HG03159 (cell line): ENCODE results near the gene SMCO2.
A peak's percentile ranks its signal among the peaks of the same experiment; 100 is the strongest.
"Not testable (repeated sequence)": the region's sequence is repeated elsewhere in the genome, so short reads cannot be mapped to it uniquely, and the experiment has no call there.

ENCODE experiments used
- ATAC-seq: cut with Tn5 transposase; IDR thresholded peaks from one replicate; pipeline ENCODE4 v1.9.1; 2021; ENCODE audit warnings: mild to moderate bottlenecking, moderate library complexity; ENCODE audit not compliant: unreplicated experiment

SMCO2 gene

DNA sequence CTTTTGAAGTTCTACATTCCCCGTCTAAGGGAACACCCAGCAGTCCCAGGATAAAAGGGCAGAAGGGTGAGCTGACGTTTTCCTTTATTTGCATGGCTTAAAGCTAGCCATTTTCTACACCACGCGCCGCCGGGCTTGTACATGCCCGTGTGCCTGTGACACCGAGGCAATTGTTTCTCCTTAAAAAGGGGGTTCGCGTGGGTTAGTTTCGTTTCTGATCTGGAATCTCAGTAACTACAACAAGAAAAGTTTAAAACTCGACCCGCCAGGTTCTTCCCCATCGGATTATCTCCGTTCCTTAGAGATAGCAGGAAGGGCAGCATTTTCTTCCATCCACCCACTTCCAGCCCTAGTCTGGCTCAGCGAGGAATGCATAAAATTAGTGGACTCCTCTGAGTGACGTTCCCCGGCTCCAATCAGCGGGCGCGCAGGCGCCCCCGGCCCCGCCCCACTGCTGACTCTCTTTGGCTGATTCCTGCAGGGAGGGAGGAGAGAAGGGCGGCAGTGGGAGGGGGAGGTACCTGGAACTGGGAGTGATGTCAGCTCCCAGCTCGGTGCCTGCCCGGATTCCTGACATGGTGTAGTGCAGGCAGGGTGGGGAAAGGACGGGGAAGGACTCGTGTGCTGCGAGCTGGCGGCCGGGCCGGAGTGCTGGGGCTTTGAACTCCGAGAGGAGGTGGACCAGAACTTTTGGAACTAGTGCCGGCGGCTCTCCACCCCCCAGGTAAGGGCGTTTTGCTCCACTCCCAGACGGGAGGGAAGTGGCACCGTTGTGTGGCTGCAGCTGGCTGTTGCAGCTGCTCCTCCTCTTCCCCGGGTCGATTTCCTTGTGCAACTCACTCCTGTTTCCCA is 77.3 kb downstream of the SMCO2 start, which contains the start of gene PPFIBP1:
TSS of gene PPFIBP1 (plus strand) at position 565 of the 852 bp plus-strand sequence. CDS start 109,191 bp downstream, outside the sequence.
- peak; percentile 93 for ATAC-seq

- peak; percentile 12 for ATAC-seq
These were observed 77.9 kb downstream of the SMCO2 start for GRCh38 chr12:27524494-27524835.

DNA sequence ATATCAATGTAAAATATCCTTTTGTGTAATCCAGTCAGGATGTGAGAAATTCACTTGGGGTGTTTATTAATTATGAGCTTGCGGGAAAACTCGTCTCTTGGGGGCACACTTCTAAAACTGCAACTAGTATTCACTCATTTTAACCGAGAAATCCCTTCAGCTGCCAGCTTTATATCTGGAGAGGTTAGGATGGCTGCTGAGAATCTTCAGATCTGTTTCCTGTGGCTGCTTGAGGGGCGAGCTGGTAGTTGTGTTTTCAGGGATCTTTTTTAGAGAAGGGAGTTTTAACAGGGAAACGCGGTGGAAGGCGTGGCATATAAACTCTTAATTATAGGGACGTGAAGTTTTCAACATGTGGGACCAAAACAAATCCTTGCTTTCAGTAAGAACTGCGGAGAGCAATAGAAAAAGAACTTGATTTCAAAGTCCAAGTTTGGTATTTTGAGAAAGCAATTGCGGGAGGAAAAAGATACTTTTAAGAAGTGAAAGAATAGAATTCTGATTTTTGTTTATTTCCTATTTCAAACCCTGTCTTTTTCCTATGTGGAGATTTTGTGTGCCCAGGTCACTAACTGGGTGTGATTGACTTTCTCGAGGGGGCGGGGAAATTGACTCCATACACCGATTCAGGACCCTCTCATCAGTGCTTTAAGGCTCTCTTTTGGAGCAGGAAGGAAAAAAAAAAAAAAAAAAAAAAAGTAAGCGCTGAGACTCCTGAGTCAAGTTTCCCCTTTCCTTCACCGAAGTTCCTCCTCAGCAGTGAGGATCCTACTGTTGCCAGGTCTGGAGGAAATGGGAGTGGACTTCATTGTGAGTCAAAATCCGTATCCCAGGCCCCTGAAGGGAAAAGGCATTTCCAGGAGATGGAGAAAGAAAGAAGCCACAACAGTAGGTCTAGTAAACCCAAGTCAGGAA is 78.6 kb downstream of the SMCO2 start:
- ATAC-seq: no peak

- ATAC-seq: no peak
These were observed 81.0 kb downstream of the SMCO2 start for GRCh38 chr12:27527512-27527911.

DNA sequence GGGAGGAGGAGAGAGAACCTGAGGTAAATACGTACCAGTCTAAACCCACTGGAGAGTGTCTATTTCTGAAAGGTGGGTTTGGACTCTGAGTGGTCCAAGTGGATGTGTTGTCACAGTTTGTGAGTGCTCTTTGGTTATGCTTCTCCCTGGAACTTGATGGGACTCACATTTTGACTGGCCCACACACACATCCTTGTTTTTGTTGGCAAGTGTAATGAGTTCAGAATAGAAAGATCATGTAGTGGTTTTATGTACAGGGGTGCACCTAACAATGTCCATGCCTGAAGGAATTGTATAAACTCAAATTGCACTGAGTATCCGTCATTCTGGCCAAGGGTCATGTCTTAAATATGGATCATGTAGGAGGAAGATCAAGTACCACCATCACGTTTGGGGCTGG is 82.3 kb downstream of the SMCO2 start:
- ATAC-seq: no peak

DNA sequence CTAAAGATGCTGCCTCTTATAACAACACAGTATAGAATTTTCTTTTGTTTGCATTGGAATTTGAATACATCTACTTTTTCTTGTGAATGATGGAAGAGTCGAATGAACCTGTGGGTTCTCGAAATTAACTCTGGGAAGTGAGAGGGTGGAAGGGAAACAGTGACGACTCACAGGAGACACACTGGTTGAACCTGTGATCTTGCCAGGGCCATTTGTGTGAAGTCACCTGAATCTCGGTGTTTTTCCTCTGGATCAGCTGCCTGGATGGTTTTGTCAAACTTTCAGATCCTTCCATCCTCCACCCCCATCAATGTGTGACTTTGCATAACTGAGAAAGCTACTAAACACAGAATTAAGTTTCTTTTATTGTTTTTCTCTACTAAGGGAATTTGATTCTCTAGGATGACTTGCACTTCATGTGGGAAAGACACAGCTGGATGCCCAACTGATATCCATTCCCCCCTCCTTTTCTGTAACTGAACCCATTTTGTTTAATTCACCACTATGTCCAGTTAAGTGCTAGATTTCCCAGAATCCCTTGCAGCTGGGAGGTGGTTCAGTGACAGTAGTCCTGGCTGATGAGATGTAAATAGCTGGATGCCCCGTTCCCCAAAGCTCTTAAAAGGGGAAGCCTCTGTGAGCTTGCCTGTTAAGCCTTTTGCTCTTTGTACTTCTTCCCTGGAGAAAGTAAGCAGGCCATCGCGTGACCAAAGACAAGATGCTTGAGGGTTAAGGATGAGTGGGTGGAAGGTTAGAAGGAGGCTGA is 83.8 kb downstream of the SMCO2 start:
- ATAC-seq: no peak

GRCh38 chr12:27531896-27532295 is 85.4 kb downstream of the SMCO2 start:
- ATAC-seq: no peak

GRCh38 chr12:27534060-27534764 is 87.7 kb downstream of the SMCO2 start:
- peak; percentile 43 for ATAC-seq

GRCh38 chr12:27534765-27535161 is 88.2 kb downstream of the SMCO2 start:
- ATAC-seq: peak; percentile 37

GRCh38 chr12:27535318-27535717 is 88.8 kb downstream of the SMCO2 start:
- ATAC-seq: no peak

GRCh38 chr12:27537855-27538675 is 91.5 kb downstream of the SMCO2 start:
- ATAC-seq: no peak

- ATAC-seq: no peak
These were observed 92.7 kb downstream of the SMCO2 start for GRCh38 chr12:27539191-27539631.

DNA sequence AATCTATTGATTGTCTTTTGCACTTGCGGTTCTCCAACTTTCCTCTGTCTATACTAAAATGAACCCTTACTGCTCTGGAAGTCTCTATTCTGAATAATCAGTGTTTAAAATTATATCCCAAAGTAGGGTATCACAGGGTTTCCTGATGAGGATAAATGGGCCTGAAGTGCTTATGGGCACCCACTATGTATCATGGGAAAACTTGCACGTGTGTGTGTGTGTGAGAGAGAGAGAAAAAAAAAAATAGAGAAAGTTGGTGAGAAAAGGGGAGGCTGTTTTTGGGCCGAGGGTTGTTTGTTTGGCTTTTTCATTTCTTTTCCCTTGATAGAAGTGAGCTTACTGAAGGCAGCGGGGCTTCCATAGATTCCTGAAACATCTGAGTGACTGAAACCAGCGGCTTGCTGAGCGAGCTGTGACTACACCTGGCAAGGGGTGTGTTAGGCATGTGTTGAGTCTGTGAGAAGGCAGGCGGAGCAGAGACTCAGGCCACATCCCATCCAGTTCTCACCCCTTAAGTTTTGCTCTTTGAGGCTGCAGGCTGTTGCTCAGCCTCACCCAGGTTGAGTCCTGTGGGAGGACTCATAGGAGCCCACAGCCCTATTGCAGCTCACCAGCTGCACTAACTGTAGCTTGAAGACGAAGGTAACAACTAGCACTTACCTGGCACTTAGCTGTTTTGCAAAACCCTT is 94.6 kb downstream of the SMCO2 start:
- ATAC-seq: no peak

DNA sequence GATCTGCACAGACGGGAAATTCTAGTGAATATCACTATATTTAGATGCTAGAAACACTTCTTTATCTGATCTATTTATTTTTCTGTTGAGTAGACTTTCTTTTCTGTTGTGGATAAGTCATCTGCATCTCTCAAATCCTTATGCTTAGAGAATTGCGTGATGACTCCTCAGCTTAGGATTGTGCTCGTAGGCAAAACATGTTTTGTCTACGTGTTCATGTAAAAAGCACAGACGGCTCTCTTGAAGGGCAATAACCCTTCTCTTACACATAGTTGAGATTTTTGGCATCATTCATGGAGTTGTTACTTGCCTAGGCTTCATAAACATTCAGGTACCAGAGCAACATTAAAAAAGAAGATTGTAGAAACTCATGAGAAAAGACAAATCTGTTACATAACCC is 96.1 kb downstream of the SMCO2 start:
- ATAC-seq: no peak

- not testable (repeated sequence) for ATAC-seq
These were observed 98.3 kb downstream of the SMCO2 start for GRCh38 chr12:27544858-27545257.

DNA sequence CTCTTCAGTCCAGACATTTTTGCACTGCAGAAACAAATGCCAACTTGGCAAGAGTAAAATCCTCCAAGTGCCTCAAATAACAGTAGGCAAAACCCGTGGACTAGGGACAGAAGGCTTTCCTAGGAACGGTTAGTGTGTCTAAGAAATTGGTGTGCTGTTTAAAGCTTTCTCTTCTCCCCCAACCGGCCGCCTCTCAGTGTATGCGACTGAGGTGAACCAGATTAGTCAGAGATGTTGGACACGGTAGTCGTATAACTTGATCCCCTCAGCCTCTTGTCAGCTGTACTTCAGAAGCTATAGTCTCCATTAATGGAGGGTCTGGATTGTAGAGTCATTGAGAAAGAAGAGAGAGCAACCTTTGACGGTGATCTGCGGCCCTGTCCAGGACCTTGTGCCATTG is 99.1 kb downstream of the SMCO2 start:
- no peak for ATAC-seq

GRCh38 chr12:27547592-27547991 is 101.1 kb downstream of the SMCO2 start:
- no peak for ATAC-seq

DNA sequence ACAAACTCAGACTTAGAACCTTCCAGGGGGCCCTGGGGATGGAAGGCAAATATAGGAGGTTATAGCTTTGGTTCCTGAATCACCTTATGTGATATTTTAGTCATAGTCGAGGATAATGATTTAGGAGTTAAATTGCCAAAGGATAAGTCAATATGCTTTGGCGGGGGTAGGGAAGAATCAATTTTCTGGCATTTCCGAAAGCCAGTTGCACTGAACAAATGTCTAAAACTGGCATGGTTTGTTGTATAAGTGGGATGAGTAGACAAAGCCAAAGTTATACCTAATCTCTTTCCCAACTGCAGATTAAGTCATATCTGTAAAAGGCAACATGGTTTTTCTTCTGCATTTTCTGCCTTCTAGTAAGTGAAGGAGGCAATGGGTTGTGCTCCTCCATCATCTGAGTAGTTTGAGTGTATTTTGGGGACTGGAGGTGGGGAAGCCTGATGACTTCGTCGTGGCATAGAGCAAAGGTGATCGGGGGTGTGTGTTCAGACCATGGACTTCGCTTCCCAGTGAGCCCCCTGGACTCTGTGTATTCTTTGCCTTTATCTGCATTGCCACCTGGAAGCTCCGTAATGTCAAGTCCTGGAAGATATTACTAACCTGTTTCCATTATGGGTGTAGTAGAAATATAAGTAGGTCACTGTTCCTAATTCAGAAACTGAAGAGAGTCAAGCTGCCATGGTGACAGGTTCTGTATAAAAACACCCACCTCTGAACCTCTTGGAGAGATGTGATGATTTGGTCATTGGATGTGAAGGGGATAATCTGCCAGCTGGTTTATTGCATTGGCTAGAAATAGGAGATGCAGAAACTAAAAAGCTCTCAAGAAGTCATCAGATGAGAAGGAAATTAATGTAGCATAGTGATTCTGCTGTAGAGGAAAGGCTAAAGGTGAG is 102.0 kb downstream of the SMCO2 start:
- no peak for ATAC-seq
